ENCODE results near the gene SAMD5.
"Not testable (repeated sequence)": the region's sequence is repeated elsewhere in the genome, so short reads cannot be mapped to it uniquely, and the experiment has no call there.

Gene SAMD5

GRCh38 chr6:147530132-147531060 lies 21.9 kb downstream of the SAMD5 start:
- DNase-seq: no peak

- no peak for DNase-seq
Measured at GRCh38 chr6:147531321-147531720, 22.8 kb downstream of the SAMD5 start.

- DNase-seq: no peak
Measured at GRCh38 chr6:147534116-147534860, 25.8 kb downstream of the SAMD5 start.

GRCh38 chr6:147538821-147539220 lies 30.3 kb downstream of the SAMD5 start:
- DNase-seq: no peak

GRCh38 chr6:147540075-147540474 lies 31.6 kb downstream of the SAMD5 start:
- DNase-seq: no peak

GRCh38 chr6:147542436-147542835 lies 33.9 kb downstream of the SAMD5 start:
- not testable (repeated sequence) for DNase-seq

GRCh38 chr6:147544420-147544819 lies 35.9 kb downstream of the SAMD5 start:
- DNase-seq: no peak

GRCh38 chr6:147546501-147547368 lies 38.2 kb downstream of the SAMD5 start:
- no peak for DNase-seq

GRCh38 chr6:147547369-147547902 lies 38.9 kb downstream of the SAMD5 start:
- no peak for DNase-seq

- DNase-seq: no peak
Measured at GRCh38 chr6:147548921-147549475, 40.5 kb downstream of the SAMD5 start.

GRCh38 chr6:147549531-147549930 lies 41.0 kb downstream of the SAMD5 start:
- DNase-seq: no peak

- DNase-seq: no peak
Measured at GRCh38 chr6:147551976-147552375, 43.5 kb downstream of the SAMD5 start.

GRCh38 chr6:147553099-147553498 lies 44.6 kb downstream of the SAMD5 start:
- DNase-seq: no peak

- DNase-seq: no peak
Measured at GRCh38 chr6:147554281-147554680, 45.8 kb downstream of the SAMD5 start.

- no peak for DNase-seq
Measured at GRCh38 chr6:147559006-147559405, 50.5 kb downstream of the SAMD5 start.

GRCh38 chr6:147560670-147561069 lies 52.2 kb downstream of the SAMD5 start:
- no peak for DNase-seq

GRCh38 chr6:147561726-147562125 lies 53.2 kb downstream of the SAMD5 start:
- DNase-seq: no peak

GRCh38 chr6:147563472-147563871 lies 55.0 kb downstream of the SAMD5 start:
- DNase-seq: no peak

GRCh38 chr6:147564556-147564955 lies 56.1 kb downstream of the SAMD5 start:
- no peak for DNase-seq

GRCh38 chr6:147566244-147566898 lies 57.9 kb downstream of the SAMD5 start:
- no peak for DNase-seq

- DNase-seq: no peak
Measured at GRCh38 chr6:147567141-147567805, 58.8 kb downstream of the SAMD5 start.

Data from SIG-M5 (cell line).